NK-92 (cell line): ENCODE measurements around the gene SH2D4B.

ENCODE experiments used
- DNase-seq: peaks from one replicate; lab custom pipeline; 2025; ENCODE audit not compliant: unreplicated experiment; lab: John Stamatoyannopoulos, UW

The SH2D4B gene

GRCh38 chr10:80503584-80504157 is 34.0 kb upstream of the SH2D4B start:
- no peak for DNase-seq

GRCh38 chr10:80504158-80504811 is 33.4 kb upstream of the SH2D4B start:
- no peak for DNase-seq

GRCh38 chr10:80504897-80505465 is 32.7 kb upstream of the SH2D4B start:
- no peak for DNase-seq

- DNase-seq: no peak
Measured at GRCh38 chr10:80506189-80506575, 31.5 kb upstream of the SH2D4B start.

GRCh38 chr10:80506836-80507487 is 30.7 kb upstream of the SH2D4B start:
- DNase-seq: no peak

- no peak for DNase-seq
Measured at GRCh38 chr10:80509108-80509402, 28.6 kb upstream of the SH2D4B start.

GRCh38 chr10:80509403-80510161 is 28.1 kb upstream of the SH2D4B start:
- no peak for DNase-seq

- DNase-seq: no peak
Measured at GRCh38 chr10:80512031-80512526, 25.6 kb upstream of the SH2D4B start.

GRCh38 chr10:80513106-80513505 is 24.6 kb upstream of the SH2D4B start:
- DNase-seq: no peak

GRCh38 chr10:80515511-80515910 is 22.2 kb upstream of the SH2D4B start:
- no peak for DNase-seq

- DNase-seq: no peak
Measured at GRCh38 chr10:80515941-80516340, 21.8 kb upstream of the SH2D4B start.

GRCh38 chr10:80516506-80517075 is 21.1 kb upstream of the SH2D4B start:
- DNase-seq: no peak

GRCh38 chr10:80517416-80518142 is 20.1 kb upstream of the SH2D4B start:
- DNase-seq: no peak

- no peak for DNase-seq
Measured at GRCh38 chr10:80518143-80518806, 19.4 kb upstream of the SH2D4B start.

- DNase-seq: no peak
Measured at GRCh38 chr10:80518807-80519360, 18.8 kb upstream of the SH2D4B start.

GRCh38 chr10:80519936-80520650 is 17.6 kb upstream of the SH2D4B start:
- no peak for DNase-seq

- DNase-seq: no peak
Measured at GRCh38 chr10:80520661-80521470, 16.8 kb upstream of the SH2D4B start.

GRCh38 chr10:80522756-80523363 is 14.8 kb upstream of the SH2D4B start:
- DNase-seq: no peak
